GM12891 (cell line): ENCODE data around the gene PELI2.

Experiments used
- PAX5 ChIP-seq: IDR thresholded peaks from 2 replicates; pipeline ENCODE4 v1.6.1; 2011; ENCODE audit warnings: low read length, moderate library complexity, mild to moderate bottlenecking; ENCODE audit not compliant: insufficient read depth, severe bottlenecking
- POLR2A ChIP-seq: IDR thresholded peaks from 2 replicates; pipeline ENCODE4 v1.6.1; 2011; ENCODE audit warnings: low read depth, low read length, control low read depth
- POLR2AphosphoS5 ChIP-seq: IDR thresholded peaks from 2 replicates; pipeline ENCODE4 v1.6.1; 2011; ENCODE audit warnings: low read depth, low read length, control low read depth
- POU2F2 ChIP-seq: IDR thresholded peaks from 2 replicates; pipeline ENCODE4 v1.6.1; 2011; ENCODE audit warnings: low read depth, mild to moderate bottlenecking, control low read depth, low read length, moderate library complexity
- SPI1 ChIP-seq: IDR thresholded peaks from 2 replicates; pipeline ENCODE4 v1.6.1; 2011; ENCODE audit warnings: low read depth, low read length, control low read depth
- TAF1 ChIP-seq: IDR thresholded peaks from 2 replicates; pipeline ENCODE4 v1.6.1; 2011; ENCODE audit warnings: low read depth, low read length, control low read depth

DNA sequence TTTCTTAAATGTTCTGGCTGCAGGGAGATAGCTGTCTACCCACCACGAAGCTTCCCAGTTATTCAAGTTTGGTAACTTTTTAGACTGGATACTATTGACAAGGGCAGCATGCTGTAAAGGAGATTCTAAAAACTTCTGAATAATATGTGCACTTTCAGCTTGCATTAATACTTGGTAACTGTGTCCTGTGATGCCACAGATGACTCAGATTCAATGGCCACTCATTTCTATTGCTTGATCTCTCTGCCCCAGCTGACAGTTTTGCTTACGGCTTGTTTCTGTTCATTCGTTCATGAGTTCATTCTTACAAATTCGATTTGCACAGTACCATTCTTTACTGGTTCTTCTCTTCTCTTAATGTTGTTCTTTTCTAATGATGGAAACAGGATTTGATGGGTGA, 142.8 kb downstream of the PELI2 start:
- TF ChIP-seq TAF1 (no peak), POLR2A (no peak), POLR2AphosphoS5 (no peak), SPI1 (no peak), PAX5 (no peak), POU2F2 (no peak)
